ENCODE data around the gene WNT7B. TPM values are rescaled to one million over a fixed set of nuclear protein-coding genes. Genes with fewer than 3 reads are reported as not detected.

Gene WNT7B
- total and polyA plus RNA-seq, 2 of the 8 experiments (the other 6 are each of a cell fraction or from before 2014, with no cell fraction given), result 0.14 to 0.24 TPM

DNA sequence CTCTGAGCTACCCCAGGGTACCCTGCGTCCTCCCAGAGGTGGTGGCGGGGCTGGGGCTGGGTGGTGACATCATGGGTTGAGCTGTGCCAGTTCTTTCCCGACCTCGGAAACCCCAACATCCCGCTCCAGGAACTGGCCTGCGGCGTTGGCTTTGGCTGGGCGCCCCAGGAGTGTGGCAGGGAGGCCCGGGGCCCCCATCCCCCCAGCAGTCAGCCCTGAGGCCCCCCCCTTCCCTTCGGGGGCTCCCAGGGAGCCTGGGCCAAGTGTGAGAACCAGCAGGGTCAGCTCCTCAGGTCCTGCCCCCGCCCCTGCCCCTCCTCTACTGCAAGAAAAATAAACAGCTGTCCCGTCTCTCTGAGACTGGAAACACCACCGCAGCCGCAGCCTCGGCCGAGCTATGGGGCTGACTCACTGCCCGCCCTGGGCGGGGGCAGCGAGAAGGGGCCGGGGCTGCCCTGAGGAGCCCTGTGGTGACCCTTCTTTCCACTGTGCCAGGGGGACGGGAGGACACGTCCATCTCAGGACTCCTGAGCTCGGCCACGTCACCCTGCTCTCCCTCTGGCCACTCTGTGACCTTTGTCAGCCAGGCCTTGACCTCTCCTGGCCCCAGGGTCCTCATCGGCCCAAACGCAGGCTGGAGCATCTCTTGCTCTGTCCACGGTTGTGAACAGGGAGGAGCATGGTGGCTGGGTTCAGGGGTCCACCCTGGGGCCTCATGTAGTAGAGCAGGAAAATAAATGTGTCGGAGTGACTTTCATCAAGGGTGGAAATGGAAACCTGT lies 73.4 kb downstream of the WNT7B start:
- no peaks in the 10 kb centered on the region; a peak in 1 of 7 replicates for H3K27me3 ChIP-seq (replicated peaks in 1 of 4; ENCODE audit: control insufficient read depth in 3 of 4, extremely low read depth in 1 of 4, insufficient read depth in 3 of 4, low read length in 3 of 4)
- DNase-seq (ENCODE audit: low read depth in 1 of 2, low spot score in 2 of 2) (no peak), FAIRE-seq (no peak)
- H3K27ac ChIP-seq (ENCODE audit: low read depth, low read length), result no peak overlapping the region
- H3K23me2 ChIP-seq (ENCODE audit: low read depth, low read length), result no peaks in the 10 kb centered on the region
- TF ChIP-seq NANOG (IDR thresholded peaks at IDR 0.05; ENCODE audit: insufficient read depth, low read depth, low read length, poor library complexity, severe bottlenecking) (no peak), JUN (IDR thresholded peaks at IDR 0.05; ENCODE audit: low read depth, low read length) (no peak)
- no peaks in the 10 kb centered on the region; a peak in 1 of 7 replicates for H3K4me1 ChIP-seq (replicated peaks in 1 of 4; ENCODE audit: control insufficient read depth in 3 of 4, insufficient read depth in 4 of 4, low read length in 3 of 4)
- POLR2A ChIA-PET (ENCODE audit: partially characterized antibody), result interaction anchor here (0.6 to 1.1 kb wide), 2 partner anchors 26 to 64 kb away, joined by 3 read pairs; no protein-coding TSS in a partner anchor
- H3K23ac ChIP-seq (ENCODE audit: insufficient read length), result no peak overlapping the region
- no peak overlapping the region for H3K4ac ChIP-seq (replicated peaks; ENCODE audit: insufficient read length, low read depth, low read length)
- no peaks in the 10 kb centered on the region for H3K79me1 ChIP-seq (ENCODE audit: low read depth, low read length)
- WGBS, 2 experiments (ENCODE audit: extremely low coverage in 1 of 2, insufficient coverage in 1 of 2, insufficient read length in 1 of 2, insufficient replicate concordance in 2 of 2, low coverage in 1 of 2, low lambda C conversion rate in 2 of 2, missing lambda C conversion rate in 1 of 2), result 86% methylated on average over 18 of the region's 28 CpGs; no CpG with 5 or more reads in 1 of the 2 experiments
- H2BK20ac ChIP-seq (ENCODE audit: low read length), result no peak overlapping the region
- H3K14ac ChIP-seq (ENCODE audit: insufficient read length), result no peak overlapping the region
- no peak overlapping the region for H4K5ac ChIP-seq (ENCODE audit: insufficient read length, low read depth, low read length)
- H3K18ac ChIP-seq (ENCODE audit: extremely low read depth, low read length), result no peak overlapping the region
- no peaks in the 10 kb centered on the region for H3K9me3 ChIP-seq (ENCODE audit: insufficient read depth in 2 of 2, low read depth in 1 of 2, low read length in 1 of 2)
- H3K56ac ChIP-seq (replicated peaks; ENCODE audit: insufficient read length, low read depth, low read length), result no peak overlapping the region
- no peak overlapping the region for H2AFZ ChIP-seq (ENCODE audit: low read length)
- H4K8ac ChIP-seq (ENCODE audit: extremely low read depth, insufficient read depth, low read length), result no peak overlapping the region
- H4K91ac ChIP-seq (replicated peaks; ENCODE audit: insufficient read length, low read length), result no peak overlapping the region
- no peaks in the 10 kb centered on the region for H3K36me3 ChIP-seq (ENCODE audit: control insufficient read depth in 2 of 4, insufficient read depth in 4 of 4, low read length in 3 of 4)
- H2AK5ac ChIP-seq (ENCODE audit: low read depth, low read length), result no peak overlapping the region
- no peaks in the 10 kb centered on the region for H4K20me1 ChIP-seq (replicated peaks in 1 of 2; ENCODE audit: control insufficient read depth in 1 of 2, insufficient read depth in 2 of 2, low read length in 2 of 2)
- H3K4me2 ChIP-seq (ENCODE audit: insufficient read depth in 1 of 2, low read depth in 2 of 2, low read length in 2 of 2), result no peak overlapping the region
- no peak overlapping the region for H3K4me3 ChIP-seq (ENCODE audit: extremely low read depth in 1 of 4, insufficient read depth in 2 of 4, low read depth in 3 of 4, low read length in 4 of 4)
- no peak overlapping the region for H2BK15ac ChIP-seq (ENCODE audit: low read length)
- CTCF ChIA-PET (ENCODE audit: partially characterized antibody), result interaction anchor here (0.5 to 1.5 kb wide), 5 partner anchors 25 to 316 kb away, joined by 3 to 6 read pairs (median 3); no protein-coding TSS in a partner anchor
- no peak overlapping the region for H2BK120ac ChIP-seq (replicated peaks; ENCODE audit: low read depth, low read length)
- no peak overlapping the region for H3K9ac ChIP-seq (replicated peaks in 1 of 4; ENCODE audit: extremely low read depth in 1 of 4, low read depth in 3 of 4, low read length in 3 of 4)
- no peak overlapping the region for H2BK12ac ChIP-seq (ENCODE audit: low read depth, low read length)
- no peak overlapping the region for H2BK5ac ChIP-seq (ENCODE audit: low read depth, low read length)
- H3K79me2 ChIP-seq (ENCODE audit: control insufficient read depth in 1 of 2, insufficient read depth in 2 of 2, low read length in 2 of 2), result no peaks in the 10 kb centered on the region
